ENCODE results near the gene ARMC6.

DNA sequence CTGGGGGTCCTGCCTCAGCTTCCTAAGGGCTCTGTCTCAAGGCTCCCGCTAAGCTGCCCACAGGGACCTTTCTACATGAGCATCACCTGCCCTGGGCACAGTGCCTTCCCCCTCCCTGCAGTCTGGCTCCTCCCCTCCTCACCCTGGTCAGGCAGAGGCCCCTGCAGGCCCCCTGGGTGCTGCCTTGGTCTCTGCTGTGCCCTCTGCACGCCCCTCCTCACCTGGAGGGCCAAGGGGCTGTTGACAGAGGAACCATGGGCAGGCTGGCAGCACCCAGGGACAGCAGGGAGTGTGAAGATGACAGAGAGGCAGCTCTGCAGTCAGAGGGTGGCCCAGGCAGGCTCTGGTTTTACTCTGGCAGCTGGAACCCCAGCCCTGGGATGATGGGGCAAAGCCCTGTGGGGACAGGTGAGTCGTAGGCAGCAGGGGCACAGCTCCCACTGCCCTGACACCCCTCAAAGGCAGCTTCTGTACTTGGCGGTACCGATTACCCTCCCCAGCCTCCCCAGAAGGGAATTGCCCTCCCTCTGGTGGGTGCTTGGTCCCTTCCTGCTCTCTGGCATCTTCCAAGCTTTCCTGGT, 43.2 kb upstream of the ARMC6 start:
- TF ChIP-seq, protein P1, sequence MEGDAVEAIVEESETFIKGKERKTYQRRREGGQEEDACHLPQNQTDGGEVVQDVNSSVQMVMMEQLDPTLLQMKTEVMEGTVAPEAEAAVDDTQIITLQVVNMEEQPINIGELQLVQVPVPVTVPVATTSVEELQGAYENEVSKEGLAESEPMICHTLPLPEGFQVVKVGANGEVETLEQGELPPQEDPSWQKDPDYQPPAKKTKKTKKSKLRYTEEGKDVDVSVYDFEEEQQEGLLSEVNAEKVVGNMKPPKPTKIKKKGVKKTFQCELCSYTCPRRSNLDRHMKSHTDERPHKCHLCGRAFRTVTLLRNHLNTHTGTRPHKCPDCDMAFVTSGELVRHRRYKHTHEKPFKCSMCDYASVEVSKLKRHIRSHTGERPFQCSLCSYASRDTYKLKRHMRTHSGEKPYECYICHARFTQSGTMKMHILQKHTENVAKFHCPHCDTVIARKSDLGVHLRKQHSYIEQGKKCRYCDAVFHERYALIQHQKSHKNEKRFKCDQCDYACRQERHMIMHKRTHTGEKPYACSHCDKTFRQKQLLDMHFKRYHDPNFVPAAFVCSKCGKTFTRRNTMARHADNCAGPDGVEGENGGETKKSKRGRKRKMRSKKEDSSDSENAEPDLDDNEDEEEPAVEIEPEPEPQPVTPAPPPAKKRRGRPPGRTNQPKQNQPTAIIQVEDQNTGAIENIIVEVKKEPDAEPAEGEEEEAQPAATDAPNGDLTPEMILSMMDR (IDR thresholded peaks at IDR 0.05; ENCODE audit: insufficient read depth, low read depth, low read length), result no peak
- TF ChIP-seq EZH2 (IDR thresholded peaks at IDR 0.05; ENCODE audit: insufficient read depth, low read length), result no peak

Data from astrocyte (in vitro differentiated cells and primary cell).